GM19395 (cell line): Measurements from ENCODE around the gene NUMBL.
"Not testable (repeated sequence)": the region's sequence is repeated elsewhere in the genome, so short reads cannot be mapped to it uniquely, and the experiment has no call there.

Source experiments
- ATAC-seq: cut with Tn5 transposase; IDR thresholded peaks from one replicate; pipeline ENCODE4 v1.9.1; 2021; ENCODE audit warnings: mild to moderate bottlenecking, moderate library complexity; ENCODE audit not compliant: unreplicated experiment

Gene NUMBL

GRCh38 chr19:40633207-40633606 is 57.2 kb downstream of the NUMBL start:
- no peak for ATAC-seq

- no peak for ATAC-seq
Observed at GRCh38 chr19:40632311-40633036, 58.0 kb downstream of the NUMBL start.

- ATAC-seq = no peak
Observed at GRCh38 chr19:40630571-40631160, 59.8 kb downstream of the NUMBL start.

GRCh38 chr19:40629346-40629745 is 61.1 kb downstream of the NUMBL start:
- ATAC-seq = no peak

GRCh38 chr19:40627486-40628279 is 62.8 kb downstream of the NUMBL start:
- ATAC-seq = no peak

GRCh38 chr19:40626918-40627317 is 63.5 kb downstream of the NUMBL start:
- no peak for ATAC-seq

- no peak for ATAC-seq
Observed at GRCh38 chr19:40625406-40626120, 64.9 kb downstream of the NUMBL start.

GRCh38 chr19:40624369-40625153 is 65.9 kb downstream of the NUMBL start:
- ATAC-seq = not testable (repeated sequence)

GRCh38 chr19:40623403-40624251 is 66.8 kb downstream of the NUMBL start:
- ATAC-seq = no peak

GRCh38 chr19:40622773-40623075 is 67.7 kb downstream of the NUMBL start:
- no peak for ATAC-seq

- ATAC-seq = no peak
Observed at GRCh38 chr19:40621966-40622772, 68.3 kb downstream of the NUMBL start.

GRCh38 chr19:40621283-40621682 is 69.2 kb downstream of the NUMBL start:
- no peak for ATAC-seq

GRCh38 chr19:40620161-40620485 is 70.3 kb downstream of the NUMBL start:
- no peak for ATAC-seq

- ATAC-seq = no peak
Observed at GRCh38 chr19:40619333-40620160, 70.9 kb downstream of the NUMBL start.

- no peak for ATAC-seq
Observed at GRCh38 chr19:40617961-40618360, 72.5 kb downstream of the NUMBL start.

- no peak for ATAC-seq
Observed at GRCh38 chr19:40616941-40617340, 73.5 kb downstream of the NUMBL start.

GRCh38 chr19:40616178-40616577 is 74.3 kb downstream of the NUMBL start:
- ATAC-seq = no peak
